Measurements from ENCODE around the gene RPTOR. TPM values are rescaled to one million over a fixed set of nuclear protein-coding genes. Genes with fewer than 3 reads are reported as not detected.

Gene RPTOR
- total RNA-seq, 4 donors from 2014 or later, result 34.1 to 65.8 (median 43.6) TPM

DNA sequence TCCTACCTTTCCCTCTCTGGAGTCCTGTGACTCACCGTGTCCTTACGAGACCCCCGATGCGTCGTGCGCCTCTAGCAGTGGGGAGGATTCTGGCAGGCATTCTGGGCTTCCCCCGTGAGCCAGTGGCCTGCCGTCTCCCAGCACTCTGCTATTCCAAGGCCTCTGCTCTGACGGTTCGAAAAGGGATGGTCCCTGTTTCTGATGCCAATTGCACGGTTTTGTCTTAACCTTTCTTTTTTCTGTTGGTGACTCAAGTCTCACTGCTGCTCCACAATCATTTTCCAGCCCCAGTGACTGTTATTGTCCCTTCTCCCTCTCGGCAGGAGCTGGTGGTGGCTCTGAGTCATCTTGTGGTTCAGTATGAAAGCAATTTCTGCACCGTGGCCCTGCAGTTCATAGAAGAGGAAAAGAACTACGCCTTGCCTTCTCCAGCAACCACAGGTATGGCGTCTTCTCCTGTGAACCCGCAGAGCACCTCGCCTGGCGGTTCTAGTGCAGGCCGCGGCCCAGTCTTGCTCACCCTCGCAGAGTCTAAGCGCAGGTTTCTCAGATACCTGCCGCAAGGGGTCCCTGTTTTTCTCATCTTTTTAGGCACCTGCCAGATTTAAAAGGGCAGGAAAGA is 346.9 kb downstream of the RPTOR start:
- 62% methylated on average over 22 of the region's 23 CpGs for WGBS
- no peaks in the 10 kb centered on the region for H3K27me3 ChIP-seq
- peaks cover 0 to 77% (median 49%) of the 10 kb centered on the region in 4 donors for H3K36me3 ChIP-seq
- TF ChIP-seq POLR2A (IDR thresholded peaks at IDR 0.05; ENCODE audit: low read depth) (no peak), POLR2AphosphoS5 (IDR thresholded peaks at IDR 0.05) (peak in 1 of 2 donors; percentile 13), EP300 (IDR thresholded peaks at IDR 0.05) (no peak)
- TF ChIP-seq, protein P1, sequence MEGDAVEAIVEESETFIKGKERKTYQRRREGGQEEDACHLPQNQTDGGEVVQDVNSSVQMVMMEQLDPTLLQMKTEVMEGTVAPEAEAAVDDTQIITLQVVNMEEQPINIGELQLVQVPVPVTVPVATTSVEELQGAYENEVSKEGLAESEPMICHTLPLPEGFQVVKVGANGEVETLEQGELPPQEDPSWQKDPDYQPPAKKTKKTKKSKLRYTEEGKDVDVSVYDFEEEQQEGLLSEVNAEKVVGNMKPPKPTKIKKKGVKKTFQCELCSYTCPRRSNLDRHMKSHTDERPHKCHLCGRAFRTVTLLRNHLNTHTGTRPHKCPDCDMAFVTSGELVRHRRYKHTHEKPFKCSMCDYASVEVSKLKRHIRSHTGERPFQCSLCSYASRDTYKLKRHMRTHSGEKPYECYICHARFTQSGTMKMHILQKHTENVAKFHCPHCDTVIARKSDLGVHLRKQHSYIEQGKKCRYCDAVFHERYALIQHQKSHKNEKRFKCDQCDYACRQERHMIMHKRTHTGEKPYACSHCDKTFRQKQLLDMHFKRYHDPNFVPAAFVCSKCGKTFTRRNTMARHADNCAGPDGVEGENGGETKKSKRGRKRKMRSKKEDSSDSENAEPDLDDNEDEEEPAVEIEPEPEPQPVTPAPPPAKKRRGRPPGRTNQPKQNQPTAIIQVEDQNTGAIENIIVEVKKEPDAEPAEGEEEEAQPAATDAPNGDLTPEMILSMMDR (IDR thresholded peaks at IDR 0.05), result peak in 1 of 3 experiments; percentile 19
- DNase-seq (ENCODE audit: extremely low spot score), result no peak
- no peaks in the 10 kb centered on the region for H3K9me3 ChIP-seq
- H3K4me1 ChIP-seq, result peaks cover 0 to 31% (median 27%) of the 10 kb centered on the region in 4 donors
- intact Hi-C loops (cut with DNase I), result no loop called here
- H3K4me3 ChIP-seq, result no peak overlapping the region
- peak overlapping the region; percentile 56 to 87 (median 80) for H3K27ac ChIP-seq (replicated peaks in 1 of 4)

DNA sequence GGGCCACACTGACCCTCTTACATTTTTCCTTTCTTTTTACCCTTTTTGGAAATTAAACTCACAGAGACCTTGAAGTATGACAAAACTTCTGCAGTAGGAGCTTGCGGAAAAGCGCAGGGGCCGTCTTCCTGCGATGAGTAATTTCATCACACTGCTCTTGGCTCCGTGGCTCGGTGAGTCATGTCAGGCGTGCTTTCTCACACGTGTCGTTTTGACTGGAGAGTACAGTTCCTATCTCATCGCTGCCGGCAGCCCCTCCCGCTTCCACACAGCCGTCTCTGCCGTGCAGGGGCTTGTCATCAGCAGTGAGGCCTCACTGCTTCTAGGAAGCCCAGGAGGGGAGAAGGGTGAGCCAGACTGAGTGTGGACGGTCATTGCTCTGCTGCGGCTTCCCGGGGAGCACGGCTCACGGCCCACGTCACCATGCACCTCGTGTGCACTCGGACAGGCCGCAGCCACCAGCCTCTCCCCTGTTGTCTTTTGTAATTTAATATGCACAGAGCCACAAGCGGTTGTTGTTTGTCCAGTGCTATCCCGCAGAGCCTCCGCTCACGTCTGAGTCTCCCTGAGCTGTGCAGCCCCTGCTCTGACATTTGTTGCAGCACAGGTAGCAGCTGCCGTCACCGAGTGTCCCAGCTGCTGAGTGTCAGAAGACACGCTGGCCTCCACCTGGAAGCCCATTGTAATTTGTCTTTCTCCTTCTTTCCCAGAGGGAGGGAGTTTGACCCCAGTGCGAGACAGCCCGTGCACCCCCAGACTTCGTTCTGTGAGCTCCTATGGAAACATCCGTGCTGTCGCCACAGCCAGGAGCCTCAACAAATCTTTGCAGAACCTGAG is 347.6 kb downstream of the RPTOR start:
- peaks cover 0 to 79% (median 48%) of the 10 kb centered on the region in 4 donors for H3K36me3 ChIP-seq
- H3K27ac ChIP-seq (replicated peaks in 1 of 4), result peak overlapping the region; percentile 56 to 87 (median 80)
- H3K4me3 ChIP-seq, result no peak overlapping the region
- intact Hi-C loops (cut with DNase I), result no loop called here
- H3K27me3 ChIP-seq, result no peaks in the 10 kb centered on the region
- peak; percentile 95 for DNase-seq (ENCODE audit: extremely low spot score)
- 54% methylated on average over 27 of the region's 35 CpGs for WGBS
- no peaks in the 10 kb centered on the region for H3K9me3 ChIP-seq
- peaks cover 0 to 31% (median 27%) of the 10 kb centered on the region in 4 donors for H3K4me1 ChIP-seq
- TF ChIP-seq, protein P1 (IDR thresholded peaks at IDR 0.05), result no peak
- TF ChIP-seq EP300 (IDR thresholded peaks at IDR 0.05) (no peak), POLR2AphosphoS5 (IDR thresholded peaks at IDR 0.05) (peak; percentile 5 to 83), POLR2A (IDR thresholded peaks at IDR 0.05; ENCODE audit: low read depth) (no peak)

DNA sequence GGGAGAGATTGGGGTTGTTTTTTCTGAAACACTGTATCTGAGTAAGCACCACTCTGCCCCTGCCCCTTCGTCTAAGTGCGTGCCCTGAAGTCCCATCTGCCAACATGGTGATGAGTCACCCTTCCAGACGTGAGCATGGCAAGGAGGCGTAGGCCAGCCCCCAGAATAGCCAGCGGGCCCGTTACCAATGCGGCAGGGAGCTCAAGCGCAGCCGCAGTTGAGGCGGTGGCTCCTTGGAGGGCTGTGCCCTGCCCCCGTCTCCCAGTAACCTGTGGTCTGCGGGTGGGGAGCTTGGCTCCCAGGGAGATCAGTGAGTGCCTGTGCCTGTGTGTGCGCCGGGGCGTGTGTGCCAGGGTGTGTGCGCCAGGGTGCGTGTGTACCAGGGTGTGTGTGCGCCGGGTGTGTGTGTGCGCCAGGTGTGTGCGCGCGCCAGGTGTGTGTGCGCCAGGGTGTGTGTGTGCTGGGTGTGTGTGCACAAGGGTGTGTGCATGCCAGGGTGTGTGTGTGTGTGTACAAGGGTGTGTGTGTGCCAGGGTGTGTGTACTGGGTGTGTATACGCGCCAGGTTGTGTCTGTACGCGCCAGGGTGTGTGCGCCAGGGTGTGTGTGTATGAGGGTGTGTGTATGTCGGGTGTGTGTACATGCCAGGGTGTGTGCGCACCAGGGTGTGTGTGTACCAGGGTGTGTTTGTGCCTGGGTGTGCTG is 348.4 kb downstream of the RPTOR start:
- Histone ChIP-seq H3K27me3 (no peaks in the 10 kb centered on the region), H3K27ac (replicated peaks in 1 of 4) (peak overlapping the region in 3 of 4 donors; percentile 79 to 87 (median 82)), H3K4me1 (peaks cover 0 to 31% (median 27%) of the 10 kb centered on the region in 4 donors), H3K36me3 (peaks cover 0 to 73% (median 45%) of the 10 kb centered on the region in 4 donors), H3K9me3 (no peaks in the 10 kb centered on the region), H3K4me3 (no peak overlapping the region)
- intact Hi-C loops (cut with DNase I), result no loop called here
- TF ChIP-seq EP300 (IDR thresholded peaks at IDR 0.05) (no peak), POLR2A (IDR thresholded peaks at IDR 0.05; ENCODE audit: low read depth) (no peak), POLR2AphosphoS5 (IDR thresholded peaks at IDR 0.05) (peak in 1 of 2 donors; percentile 42)
- TF ChIP-seq, protein P1 (IDR thresholded peaks at IDR 0.05), result no peak
- no peak for DNase-seq (ENCODE audit: extremely low spot score)
- WGBS, result 83% methylated on average over 21 of the region's 31 CpGs

DNA sequence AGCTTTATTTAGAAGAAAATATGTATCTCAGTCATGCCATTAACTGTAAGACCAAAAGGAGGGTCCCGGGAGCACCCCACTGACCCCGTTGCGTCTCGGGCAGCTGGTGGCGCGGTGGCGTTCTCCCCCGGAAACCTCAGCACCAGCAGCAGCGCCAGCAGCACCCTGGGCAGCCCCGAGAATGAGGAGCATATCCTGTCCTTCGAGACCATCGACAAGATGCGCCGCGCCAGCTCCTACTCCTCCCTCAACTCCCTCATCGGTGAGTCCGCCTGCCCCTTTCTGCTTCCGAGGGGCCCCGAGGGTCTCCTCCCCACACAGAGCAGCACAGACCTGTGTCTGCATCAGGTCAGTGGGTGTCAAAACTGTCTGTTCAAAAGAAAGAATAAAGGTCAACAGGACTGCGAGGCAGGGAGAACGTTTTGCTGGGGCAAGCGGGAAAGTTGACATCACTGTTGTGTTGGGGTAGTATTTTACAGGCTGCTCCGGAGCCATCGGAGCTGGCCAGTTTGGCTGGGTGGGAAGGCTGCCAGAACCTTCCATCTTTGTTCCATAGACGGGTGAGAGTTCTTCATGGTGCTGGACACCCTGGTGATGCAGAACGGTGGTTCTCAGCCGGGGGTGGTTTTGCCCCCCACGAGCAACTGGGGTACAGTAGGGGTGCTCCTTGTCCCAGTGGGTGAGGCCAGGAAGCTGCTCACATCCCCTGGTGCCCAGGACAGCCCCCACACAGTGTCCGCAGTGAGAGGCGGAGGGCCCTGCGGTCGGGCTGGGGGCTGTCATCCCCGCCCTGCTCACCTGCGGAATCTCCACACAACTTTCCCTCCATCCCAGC is 349.2 kb downstream of the RPTOR start:
- no peak for DNase-seq (ENCODE audit: extremely low spot score)
- no peak overlapping the region for H3K4me3 ChIP-seq

More for the DNA sequence above, 349.2 kb downstream of the RPTOR start:
- no peak for TF ChIP-seq EP300 (IDR thresholded peaks at IDR 0.05)
- TF ChIP-seq, protein P1 (IDR thresholded peaks at IDR 0.05), result no peak
- TF ChIP-seq POLR2AphosphoS5 (IDR thresholded peaks at IDR 0.05), result no peak
- TF ChIP-seq POLR2A (IDR thresholded peaks at IDR 0.05; ENCODE audit: low read depth), result no peak
- H3K9me3 ChIP-seq, result no peaks in the 10 kb centered on the region
- WGBS, result 92% methylated on average over 34 of the region's 34 CpGs
- intact Hi-C loops (cut with DNase I), result no loop called here
- H3K36me3 ChIP-seq, result peaks cover 0 to 65% (median 46%) of the 10 kb centered on the region in 4 donors
- H3K4me1 ChIP-seq, result peaks cover 0 to 31% (median 27%) of the 10 kb centered on the region in 4 donors
- H3K27ac ChIP-seq (replicated peaks in 1 of 4), result peak overlapping the region in 2 of 4 donors; percentile 79 to 87
- no peaks in the 10 kb centered on the region for H3K27me3 ChIP-seq

Measured in esophagus muscularis mucosa (tissue), 4 donors.